Activated naive CD4-positive, alpha-beta T cell treated with anti-CD3 and anti-CD28 coated beads, Interleukin-2, amount 50 U/mL, for 16 hours (primary cell): ENCODE measurements around the gene DUSP9.

Source experiments
- DNase-seq: peaks from one replicate; pipeline ENCODE4 v3.0.0-alpha.2; 2020

Gene DUSP9

GRCh38 chrX:153622661-153623309 lies 24.2 kb upstream of the DUSP9 start:
- no peak for DNase-seq

GRCh38 chrX:153623310-153624029 lies 23.5 kb upstream of the DUSP9 start:
- no peak for DNase-seq

GRCh38 chrX:153624196-153625091 lies 22.6 kb upstream of the DUSP9 start:
- no peak for DNase-seq

- no peak for DNase-seq
Measured at GRCh38 chrX:153625271-153626024, 21.6 kb upstream of the DUSP9 start.

GRCh38 chrX:153626025-153626633 lies 20.9 kb upstream of the DUSP9 start:
- DNase-seq = no peak

- DNase-seq = no peak
Measured at GRCh38 chrX:153626863-153627674, 19.9 kb upstream of the DUSP9 start.

GRCh38 chrX:153627675-153628111 lies 19.3 kb upstream of the DUSP9 start:
- DNase-seq = no peak

- no peak for DNase-seq
Measured at GRCh38 chrX:153628129-153628528, 18.9 kb upstream of the DUSP9 start.

- no peak for DNase-seq
Measured at GRCh38 chrX:153628665-153629064, 18.3 kb upstream of the DUSP9 start.

GRCh38 chrX:153631346-153631745 lies 15.7 kb upstream of the DUSP9 start:
- DNase-seq = no peak

- no peak for DNase-seq
Measured at GRCh38 chrX:153631907-153632594, 15.0 kb upstream of the DUSP9 start.

GRCh38 chrX:153632595-153632946 lies 14.4 kb upstream of the DUSP9 start:
- no peak for DNase-seq

- no peak for DNase-seq
Measured at GRCh38 chrX:153633048-153633447, 14.0 kb upstream of the DUSP9 start.

- DNase-seq = no peak
Measured at GRCh38 chrX:153633607-153634180, 13.3 kb upstream of the DUSP9 start.

GRCh38 chrX:153634236-153634635 lies 12.8 kb upstream of the DUSP9 start:
- no peak for DNase-seq

GRCh38 chrX:153634832-153635231 lies 12.2 kb upstream of the DUSP9 start:
- DNase-seq = no peak

GRCh38 chrX:153635388-153635787 lies 11.6 kb upstream of the DUSP9 start:
- DNase-seq = no peak

GRCh38 chrX:153635788-153636668 lies 11.0 kb upstream of the DUSP9 start:
- no peak for DNase-seq

GRCh38 chrX:153636716-153637115 lies 10.3 kb upstream of the DUSP9 start:
- DNase-seq = no peak
